OCI-LY3 (cell line): Measurements from ENCODE around the gene FRAS1.
"Not testable (repeated sequence)": the region's sequence is repeated elsewhere in the genome, so short reads cannot be mapped to it uniquely, and the experiment has no call there.

Experiments used
- EZH2phosphoT487 ChIP-seq: fragments of 200-600 bp; shearing (Covaris generic); IDR thresholded peaks from 2 replicates; pipeline ENCODE4 v1.6.1; 2018; ENCODE audit warnings: antibody characterized with exemption, mixed run types, low read depth
- TF ChIP-seq, protein P1 (sequence below): fragments of 200-600, 300-600 bp; sonication (generic); IDR thresholded peaks from 2 replicates; pipeline ENCODE4 v1.5.1; 2014; ENCODE audit warnings: antibody characterized with exemption, low read length, low read depth

DNA sequence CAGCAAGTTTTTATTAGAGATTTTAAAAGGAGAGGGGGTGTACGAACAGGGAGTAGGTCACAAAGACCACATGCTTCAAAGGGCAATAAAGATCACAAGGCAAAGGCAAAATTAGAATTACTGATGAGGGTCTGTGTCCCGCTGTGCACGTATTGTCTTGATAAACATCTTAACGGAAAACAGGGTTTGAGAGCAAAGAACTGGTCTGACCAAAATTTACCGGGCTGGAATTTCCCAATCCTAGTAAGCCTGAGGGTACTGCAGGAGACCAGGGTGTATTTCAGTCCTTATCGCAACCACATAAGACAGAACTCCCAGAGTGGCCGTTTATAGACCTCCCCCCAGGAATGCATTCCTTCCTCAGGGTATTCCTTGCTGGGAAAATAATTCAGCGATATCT lies 195.7 kb downstream of the FRAS1 start:
- TF ChIP-seq, protein P1, sequence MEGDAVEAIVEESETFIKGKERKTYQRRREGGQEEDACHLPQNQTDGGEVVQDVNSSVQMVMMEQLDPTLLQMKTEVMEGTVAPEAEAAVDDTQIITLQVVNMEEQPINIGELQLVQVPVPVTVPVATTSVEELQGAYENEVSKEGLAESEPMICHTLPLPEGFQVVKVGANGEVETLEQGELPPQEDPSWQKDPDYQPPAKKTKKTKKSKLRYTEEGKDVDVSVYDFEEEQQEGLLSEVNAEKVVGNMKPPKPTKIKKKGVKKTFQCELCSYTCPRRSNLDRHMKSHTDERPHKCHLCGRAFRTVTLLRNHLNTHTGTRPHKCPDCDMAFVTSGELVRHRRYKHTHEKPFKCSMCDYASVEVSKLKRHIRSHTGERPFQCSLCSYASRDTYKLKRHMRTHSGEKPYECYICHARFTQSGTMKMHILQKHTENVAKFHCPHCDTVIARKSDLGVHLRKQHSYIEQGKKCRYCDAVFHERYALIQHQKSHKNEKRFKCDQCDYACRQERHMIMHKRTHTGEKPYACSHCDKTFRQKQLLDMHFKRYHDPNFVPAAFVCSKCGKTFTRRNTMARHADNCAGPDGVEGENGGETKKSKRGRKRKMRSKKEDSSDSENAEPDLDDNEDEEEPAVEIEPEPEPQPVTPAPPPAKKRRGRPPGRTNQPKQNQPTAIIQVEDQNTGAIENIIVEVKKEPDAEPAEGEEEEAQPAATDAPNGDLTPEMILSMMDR, result not testable (repeated sequence)
- TF ChIP-seq EZH2phosphoT487, result not testable (repeated sequence)
